ENCODE results near the gene CYP19A1. TPM values are rescaled to one million over a fixed set of nuclear protein-coding genes. Genes with fewer than 3 reads are reported as not detected.

CYP19A1 gene
- total RNA-seq, 1 donor from 2014 or later = 0.95 TPM

DNA sequence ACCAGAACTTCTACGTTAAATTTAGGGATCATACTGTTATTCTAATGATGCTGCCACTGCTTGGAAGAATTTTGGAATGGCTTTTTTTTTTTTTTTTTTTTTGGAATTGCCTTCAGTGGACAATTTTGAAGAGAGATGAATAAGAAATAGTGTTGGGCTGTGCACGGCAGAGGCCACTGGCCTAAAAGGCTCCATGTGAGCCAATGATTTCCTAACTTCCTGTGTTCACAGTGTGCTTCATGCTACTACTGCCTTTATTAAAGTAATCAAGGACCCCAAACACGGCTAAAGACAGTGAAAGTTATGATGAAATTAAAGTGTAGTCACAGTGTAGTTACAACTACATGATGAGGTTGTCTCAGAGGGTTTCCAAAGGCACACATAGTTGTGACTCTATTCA is 142.9 kb downstream of the CYP19A1 start:
- H3K27ac ChIP-seq = no peak overlapping the region
- H3K9me3 ChIP-seq = no peaks in the 10 kb centered on the region
- TF ChIP-seq, protein P1, sequence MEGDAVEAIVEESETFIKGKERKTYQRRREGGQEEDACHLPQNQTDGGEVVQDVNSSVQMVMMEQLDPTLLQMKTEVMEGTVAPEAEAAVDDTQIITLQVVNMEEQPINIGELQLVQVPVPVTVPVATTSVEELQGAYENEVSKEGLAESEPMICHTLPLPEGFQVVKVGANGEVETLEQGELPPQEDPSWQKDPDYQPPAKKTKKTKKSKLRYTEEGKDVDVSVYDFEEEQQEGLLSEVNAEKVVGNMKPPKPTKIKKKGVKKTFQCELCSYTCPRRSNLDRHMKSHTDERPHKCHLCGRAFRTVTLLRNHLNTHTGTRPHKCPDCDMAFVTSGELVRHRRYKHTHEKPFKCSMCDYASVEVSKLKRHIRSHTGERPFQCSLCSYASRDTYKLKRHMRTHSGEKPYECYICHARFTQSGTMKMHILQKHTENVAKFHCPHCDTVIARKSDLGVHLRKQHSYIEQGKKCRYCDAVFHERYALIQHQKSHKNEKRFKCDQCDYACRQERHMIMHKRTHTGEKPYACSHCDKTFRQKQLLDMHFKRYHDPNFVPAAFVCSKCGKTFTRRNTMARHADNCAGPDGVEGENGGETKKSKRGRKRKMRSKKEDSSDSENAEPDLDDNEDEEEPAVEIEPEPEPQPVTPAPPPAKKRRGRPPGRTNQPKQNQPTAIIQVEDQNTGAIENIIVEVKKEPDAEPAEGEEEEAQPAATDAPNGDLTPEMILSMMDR (IDR thresholded peaks at IDR 0.05) = no peak
- peaks cover 12% of the 10 kb centered on the region for H3K27me3 ChIP-seq (ENCODE audit: low read depth)
- ATAC-seq = no peak
- no peak overlapping the region for H3K4me3 ChIP-seq
- no peaks in the 10 kb centered on the region for H3K36me3 ChIP-seq
- H3K4me1 ChIP-seq = peaks cover 9% of the 10 kb centered on the region
- DNase-seq = no peak
- intact Hi-C loops (cut with DNase I) = no loop called here

DNA sequence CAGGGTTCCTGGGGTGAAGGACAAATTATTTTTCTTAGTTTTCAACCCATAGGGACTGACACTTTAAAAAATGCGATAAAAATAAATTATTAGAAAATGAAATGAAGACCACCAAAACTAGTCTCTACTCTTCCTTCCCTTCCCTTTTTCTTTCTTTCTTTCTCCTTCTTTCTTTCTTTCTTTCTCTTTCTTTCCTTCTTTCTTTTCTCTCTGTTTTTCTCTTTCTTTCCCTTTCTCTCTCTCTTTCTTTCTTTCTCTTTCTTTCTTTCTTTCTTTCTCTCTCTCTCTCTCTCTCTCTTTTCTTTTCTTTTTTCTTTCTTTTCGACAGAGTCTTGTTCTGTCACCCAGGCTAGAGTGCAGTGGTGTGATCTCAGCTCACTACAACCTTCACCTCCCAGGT is 144.4 kb downstream of the CYP19A1 start:
- intact Hi-C loops (cut with DNase I) = no loop called here
- Histone ChIP-seq H3K36me3 (no peaks in the 10 kb centered on the region), H3K4me1 (peaks cover 23% of the 10 kb centered on the region), H3K27me3 (ENCODE audit: low read depth) (peaks cover 10% of the 10 kb centered on the region), H3K27ac (no peak overlapping the region), H3K4me3 (no peak overlapping the region), H3K9me3 (no peaks in the 10 kb centered on the region)
- ATAC-seq = no peak
- TF ChIP-seq, protein P1 (IDR thresholded peaks at IDR 0.05) = no peak
- DNase-seq = no peak

DNA sequence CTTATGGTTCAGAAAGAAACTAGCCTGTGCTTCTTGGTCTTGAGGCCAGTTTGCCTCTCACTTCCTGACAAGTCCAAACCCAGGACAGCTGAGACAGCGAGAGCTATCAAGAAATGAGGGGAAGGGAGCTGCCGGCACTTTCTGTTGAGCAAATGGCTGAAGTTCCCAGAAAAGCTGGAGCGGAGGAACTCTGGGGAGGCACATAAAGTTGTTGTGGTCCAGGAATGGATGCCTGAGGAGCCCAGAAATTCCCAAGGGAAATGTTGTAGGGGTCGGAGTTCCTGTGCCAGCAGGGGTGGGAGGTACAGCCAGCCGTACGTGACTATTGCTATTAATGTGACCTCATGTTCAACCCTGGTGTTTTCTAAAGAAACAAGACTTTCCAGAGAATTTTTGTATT is 144.9 kb downstream of the CYP19A1 start:
- H3K4me3 ChIP-seq = no peak overlapping the region
- no peaks in the 10 kb centered on the region for H3K9me3 ChIP-seq
- ATAC-seq = no peak
- H3K4me1 ChIP-seq = peaks cover 23% of the 10 kb centered on the region
- peaks cover 8% of the 10 kb centered on the region for H3K27me3 ChIP-seq (ENCODE audit: low read depth)
- no peak overlapping the region for H3K27ac ChIP-seq
- TF ChIP-seq, protein P1 (IDR thresholded peaks at IDR 0.05) = no peak
- no peak for DNase-seq
- H3K36me3 ChIP-seq = no peaks in the 10 kb centered on the region
- intact Hi-C loops (cut with DNase I) = no loop called here

DNA sequence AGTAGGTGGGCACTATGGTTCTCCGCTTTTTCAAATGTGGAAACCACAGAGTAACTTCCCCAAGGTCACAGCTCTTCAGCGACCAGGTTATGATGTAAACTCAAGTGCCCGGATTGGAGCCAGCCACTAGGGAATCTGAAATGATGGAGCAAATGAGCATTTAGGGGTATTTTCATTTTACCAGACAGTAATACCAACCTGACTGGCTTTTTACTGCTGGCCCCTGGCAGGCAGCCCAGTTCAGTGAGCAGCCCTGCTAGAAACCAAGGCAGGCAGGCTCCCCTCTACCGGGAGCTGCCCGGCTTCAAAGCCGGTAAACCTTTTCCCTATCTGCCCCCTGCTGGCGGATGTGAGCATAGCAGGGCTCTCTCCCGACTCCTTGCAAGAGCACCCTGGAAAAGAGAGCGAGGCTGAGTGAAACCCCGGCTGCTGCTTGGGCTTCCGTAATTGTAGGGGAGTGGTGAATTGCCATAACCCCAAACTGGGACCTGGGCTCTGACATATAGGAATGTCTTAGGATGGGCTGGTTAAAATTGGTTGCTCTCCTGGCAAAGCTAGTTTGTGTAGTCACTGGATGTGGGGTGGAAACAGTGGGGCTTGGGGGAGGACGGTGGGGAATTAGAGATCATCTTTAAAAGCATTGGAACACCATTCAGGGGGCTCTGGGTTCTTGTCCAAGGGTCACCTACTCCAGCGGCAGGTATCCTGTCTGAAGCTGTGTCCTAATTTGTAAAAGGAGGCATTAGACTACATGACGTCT is 145.7 kb downstream of the CYP19A1 start:
- Histone ChIP-seq H3K4me1 (peaks cover 23% of the 10 kb centered on the region), H3K4me3 (no peak overlapping the region), H3K36me3 (no peaks in the 10 kb centered on the region), H3K9me3 (no peaks in the 10 kb centered on the region), H3K27ac (no peak overlapping the region), H3K27me3 (ENCODE audit: low read depth) (peaks cover 8% of the 10 kb centered on the region)
- ATAC-seq (peak; percentile 89 to 93), DNase-seq (peak; percentile 89)
- TF ChIP-seq, protein P1 (IDR thresholded peaks at IDR 0.05) = peak; percentile 96
- intact Hi-C loops (cut with DNase I) = no loop called here

- peaks cover 23% of the 10 kb centered on the region for H3K4me1 ChIP-seq
- ATAC-seq = no peak
- peaks cover 7% of the 10 kb centered on the region for H3K27me3 ChIP-seq (ENCODE audit: low read depth)
- no peak for DNase-seq
- TF ChIP-seq, protein P1 (IDR thresholded peaks at IDR 0.05) = no peak
- intact Hi-C loops (cut with DNase I) = no loop called here
- H3K27ac ChIP-seq = no peak overlapping the region
- no peaks in the 10 kb centered on the region for H3K9me3 ChIP-seq
- H3K36me3 ChIP-seq = no peaks in the 10 kb centered on the region
- H3K4me3 ChIP-seq = no peak overlapping the region
These were observed 146.6 kb downstream of the CYP19A1 start for GRCh38 chr15:51191766-51192165.

All from lower lobe of right lung (tissue), 2 donors.